ENCODE results near the gene CACNA2D1.

The CACNA2D1 gene

GRCh38 chr7:82010416-82010815, 433.2 kb downstream of the CACNA2D1 start:
- DNase-seq (ENCODE audit: low read depth), result no peak
- no peak overlapping the region for H3K4me3 ChIP-seq (ENCODE audit: low read depth, low read length)
- TF ChIP-seq MYC (IDR thresholded peaks at IDR 0.05; ENCODE audit: low read depth, low read length), result no peak
- no peak for TF ChIP-seq CTCF (IDR thresholded peaks at IDR 0.05; ENCODE audit: low read depth, low read length)
- no peak for TF ChIP-seq POLR2A (IDR thresholded peaks at IDR 0.05; ENCODE audit: extremely low read depth, insufficient read length)
- TF ChIP-seq, protein P1, sequence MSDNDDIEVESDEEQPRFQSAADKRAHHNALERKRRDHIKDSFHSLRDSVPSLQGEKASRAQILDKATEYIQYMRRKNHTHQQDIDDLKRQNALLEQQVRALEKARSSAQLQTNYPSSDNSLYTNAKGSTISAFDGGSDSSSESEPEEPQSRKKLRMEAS (IDR thresholded peaks at IDR 0.05; ENCODE audit: low read depth, low read length), result no peak

DNA sequence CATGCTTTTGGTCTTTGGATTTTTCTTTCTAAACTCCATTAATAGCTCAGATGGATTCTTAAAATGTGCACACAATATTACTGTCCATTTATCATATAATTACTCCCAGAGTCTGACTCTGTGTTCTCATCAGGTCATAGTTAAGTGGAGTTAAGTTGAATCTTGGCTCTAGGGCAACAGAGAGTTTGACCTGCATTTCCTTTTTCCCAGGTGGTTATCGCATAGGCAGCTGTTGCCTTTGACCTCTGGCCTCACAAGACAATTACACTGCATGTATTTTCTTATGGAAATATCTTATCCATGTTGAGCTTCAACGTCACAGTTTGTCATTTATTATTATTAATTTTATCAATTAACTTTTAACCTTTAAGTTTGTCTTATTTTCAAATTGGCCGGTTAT, 436.3 kb downstream of the CACNA2D1 start:
- no peak for DNase-seq (ENCODE audit: low read depth)
- no peak for TF ChIP-seq MYC (IDR thresholded peaks at IDR 0.05; ENCODE audit: low read depth, low read length)
- no peak overlapping the region for H3K4me3 ChIP-seq (ENCODE audit: low read depth, low read length)

DNA sequence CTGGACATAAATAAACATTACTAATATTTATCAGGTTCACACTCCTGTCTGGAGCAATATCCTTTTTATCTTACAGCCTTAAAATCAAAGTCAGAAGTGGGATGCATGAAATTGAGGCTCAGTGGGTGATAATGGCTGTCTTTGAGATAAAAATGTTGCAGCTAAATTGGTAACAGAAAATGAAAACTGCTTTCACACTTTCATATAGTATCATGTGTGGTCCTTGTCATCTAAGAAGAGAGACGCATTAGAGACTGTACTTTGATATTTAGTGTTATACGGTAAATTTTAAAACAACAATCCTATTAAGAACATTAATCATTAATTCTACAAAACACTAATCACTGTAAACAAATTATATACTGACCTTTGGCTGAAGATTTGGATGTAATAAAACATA, 438.5 kb downstream of the CACNA2D1 start:
- DNase-seq (ENCODE audit: low read depth), result no peak
- TF ChIP-seq POLR2A (IDR thresholded peaks at IDR 0.05; ENCODE audit: extremely low read depth, insufficient read length) (no peak), CTCF (IDR thresholded peaks at IDR 0.05; ENCODE audit: low read depth, low read length) (no peak), MYC (IDR thresholded peaks at IDR 0.05; ENCODE audit: low read depth, low read length) (no peak)
- TF ChIP-seq, protein P1 (IDR thresholded peaks at IDR 0.05; ENCODE audit: low read depth, low read length), result no peak
- H3K4me3 ChIP-seq (ENCODE audit: low read depth, low read length), result no peak overlapping the region

DNA sequence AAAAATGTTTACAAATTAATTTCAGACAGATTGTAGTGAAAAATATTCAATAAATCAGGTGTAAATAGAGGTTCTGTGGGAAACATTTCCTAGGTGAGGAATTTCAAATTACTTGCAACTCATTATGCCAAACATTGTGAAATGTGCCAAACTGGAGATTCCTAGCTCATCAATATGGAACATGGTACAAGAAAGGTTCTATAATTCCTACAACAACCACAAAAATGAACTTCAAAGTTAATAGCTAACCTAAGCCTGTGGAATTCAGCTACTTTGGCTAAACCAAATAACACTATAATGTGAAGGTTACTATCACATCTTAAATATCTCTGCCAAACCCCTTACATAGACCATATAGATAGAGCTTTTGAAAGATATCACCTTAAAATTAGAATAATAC, 450.4 kb downstream of the CACNA2D1 start:
- H3K4me3 ChIP-seq (ENCODE audit: low read depth, low read length), result no peak overlapping the region
- no peak for DNase-seq (ENCODE audit: low read depth)
- TF ChIP-seq, protein P1 (IDR thresholded peaks at IDR 0.05; ENCODE audit: low read depth, low read length), result no peak
- no peak for TF ChIP-seq MYC (IDR thresholded peaks at IDR 0.05; ENCODE audit: low read depth, low read length)
- no peak for TF ChIP-seq POLR2A (IDR thresholded peaks at IDR 0.05; ENCODE audit: extremely low read depth, insufficient read length)
- TF ChIP-seq CTCF (IDR thresholded peaks at IDR 0.05; ENCODE audit: low read depth, low read length), result no peak

- no peak overlapping the region for H3K4me3 ChIP-seq (ENCODE audit: low read depth, low read length)
- no peak for TF ChIP-seq POLR2A (IDR thresholded peaks at IDR 0.05; ENCODE audit: extremely low read depth, insufficient read length)
- TF ChIP-seq, protein P1 (IDR thresholded peaks at IDR 0.05; ENCODE audit: low read depth, low read length), result no peak
- no peak for TF ChIP-seq MYC (IDR thresholded peaks at IDR 0.05; ENCODE audit: low read depth, low read length)
- no peak for TF ChIP-seq CTCF (IDR thresholded peaks at IDR 0.05; ENCODE audit: low read depth, low read length)
- DNase-seq (ENCODE audit: low read depth), result peak; percentile 48
Observed at GRCh38 chr7:81990395-81990794, 453.2 kb downstream of the CACNA2D1 start.

- DNase-seq (ENCODE audit: low read depth), result no peak
- TF ChIP-seq, protein P1 (IDR thresholded peaks at IDR 0.05; ENCODE audit: low read depth, low read length), result no peak
- no peak for TF ChIP-seq CTCF (IDR thresholded peaks at IDR 0.05; ENCODE audit: low read depth, low read length)
- H3K4me3 ChIP-seq (ENCODE audit: low read depth, low read length), result no peak overlapping the region
Observed at GRCh38 chr7:81986723-81987470, 456.7 kb downstream of the CACNA2D1 start.
